ENCODE results near the gene MAGI1.
"Not testable (repeated sequence)": the region's sequence is repeated elsewhere in the genome, so short reads cannot be mapped to it uniquely, and the experiment has no call there.

Gene MAGI1

DNA sequence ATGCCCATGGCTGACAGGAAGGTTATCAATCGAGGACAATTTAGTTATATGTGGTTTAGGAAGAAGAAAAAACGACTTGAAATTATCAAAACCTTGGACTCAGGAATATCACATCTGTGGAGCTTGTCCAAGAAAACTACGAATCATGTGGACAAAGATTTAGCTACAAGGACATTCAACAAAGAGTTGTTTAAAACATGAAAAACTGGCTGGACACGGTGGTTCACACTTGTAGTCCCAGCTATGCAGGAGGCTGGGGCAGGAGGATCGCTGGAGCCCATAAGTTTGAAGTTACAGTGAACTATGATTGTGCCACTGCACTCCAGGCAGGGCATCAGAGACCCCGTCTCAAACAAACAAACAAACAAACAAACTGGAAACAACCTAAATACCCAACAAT lies 142.4 kb downstream of the MAGI1 start:
- Histone ChIP-seq H3K4me3 (ENCODE audit: low read length) (no peak overlapping the region), H3K27ac (ENCODE audit: low read depth, low read length) (no peak overlapping the region), H3K9ac (ENCODE audit: low read length) (no peak overlapping the region), H3K27me3 (ENCODE audit: control insufficient read depth, insufficient read depth, low read length) (no peaks in the 10 kb centered on the region), H3K4me1 (ENCODE audit: control insufficient read depth, insufficient read depth, low read length) (peaks cover 2% of the 10 kb centered on the region), H3K36me3 (ENCODE audit: control insufficient read depth, insufficient read depth, low read length) (no peaks in the 10 kb centered on the region)

DNA sequence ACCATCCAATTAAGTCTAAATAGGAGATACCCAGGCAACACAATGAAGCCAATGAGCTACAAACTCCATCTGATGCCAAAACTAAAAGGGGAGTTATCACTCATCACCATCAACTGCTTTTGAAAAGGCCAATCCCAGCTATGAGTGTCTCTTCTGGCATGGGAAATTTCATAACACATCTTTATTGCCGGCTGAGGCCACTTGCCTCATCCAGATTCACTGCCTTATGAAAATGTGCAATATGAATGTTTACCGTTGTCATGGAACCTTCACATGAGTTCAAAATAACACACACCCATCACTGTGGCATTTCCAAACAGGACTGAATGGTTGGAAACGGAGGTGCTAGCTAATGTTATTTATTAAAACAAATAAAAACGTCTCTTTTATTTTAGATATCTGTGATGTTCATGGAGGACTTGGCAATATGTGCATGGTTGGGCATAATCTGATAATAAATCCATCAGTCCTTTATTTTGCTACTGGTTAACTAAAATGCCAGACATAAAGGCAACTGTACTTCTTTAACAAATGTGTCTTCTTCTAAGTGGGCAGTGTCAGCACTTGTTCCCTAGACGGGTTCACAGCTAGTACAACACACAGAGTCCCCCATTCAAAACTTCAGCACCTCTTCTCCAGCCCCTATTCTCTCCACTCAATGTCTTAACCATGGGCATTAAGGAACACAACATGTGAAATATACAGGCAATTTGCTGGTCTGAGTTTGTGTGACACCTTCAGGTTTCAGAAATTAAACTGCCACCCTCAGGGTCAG lies 143.9 kb downstream of the MAGI1 start:
- Histone ChIP-seq H3K4me1 (ENCODE audit: control insufficient read depth, insufficient read depth, low read length) (no peaks in the 10 kb centered on the region), H3K36me3 (ENCODE audit: control insufficient read depth, insufficient read depth, low read length) (no peaks in the 10 kb centered on the region), H3K9ac (ENCODE audit: low read length) (no peak overlapping the region), H3K27me3 (ENCODE audit: control insufficient read depth, insufficient read depth, low read length) (no peaks in the 10 kb centered on the region), H3K4me3 (ENCODE audit: low read length) (no peak overlapping the region), H3K27ac (ENCODE audit: low read depth, low read length) (no peak overlapping the region)

GRCh38 chr3:65894126-65894525 lies 144.6 kb downstream of the MAGI1 start:
- Histone ChIP-seq H3K9ac (ENCODE audit: low read length) (no peak overlapping the region), H3K36me3 (ENCODE audit: control insufficient read depth, insufficient read depth, low read length) (no peaks in the 10 kb centered on the region), H3K4me3 (ENCODE audit: low read length) (no peak overlapping the region), H3K27me3 (ENCODE audit: control insufficient read depth, insufficient read depth, low read length) (no peaks in the 10 kb centered on the region), H3K27ac (ENCODE audit: low read depth, low read length) (no peak overlapping the region), H3K4me1 (ENCODE audit: control insufficient read depth, insufficient read depth, low read length) (peaks cover 6% of the 10 kb centered on the region)

GRCh38 chr3:65893631-65894030 lies 145.1 kb downstream of the MAGI1 start:
- H3K27ac ChIP-seq (ENCODE audit: low read depth, low read length), result no peak overlapping the region

DNA sequence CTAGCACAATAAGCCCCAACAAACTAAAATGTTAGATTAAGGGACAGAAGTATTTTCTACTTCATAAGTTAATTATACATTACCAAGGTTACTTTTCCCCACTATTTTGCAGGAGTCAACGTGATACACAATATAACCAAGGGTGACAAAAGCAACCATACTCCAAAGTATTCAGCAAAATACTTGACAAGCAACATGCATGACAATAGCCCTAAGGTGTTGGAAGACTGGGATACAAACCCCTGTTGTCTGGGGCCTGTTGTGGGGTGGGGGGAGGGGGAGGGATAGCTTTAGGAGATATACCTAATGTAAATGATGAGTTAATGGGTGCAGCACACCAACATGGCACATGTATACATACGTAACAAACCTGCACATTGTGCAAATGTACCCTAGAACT lies 147.2 kb downstream of the MAGI1 start:
- not testable (repeated sequence) for H3K27me3 ChIP-seq (ENCODE audit: control insufficient read depth, insufficient read depth, low read length); H3K4me3 ChIP-seq (ENCODE audit: low read length); H3K27ac ChIP-seq (ENCODE audit: low read depth, low read length); H3K36me3 ChIP-seq (ENCODE audit: control insufficient read depth, insufficient read depth, low read length); H3K4me1 ChIP-seq (ENCODE audit: control insufficient read depth, insufficient read depth, low read length); H3K9ac ChIP-seq (ENCODE audit: low read length)

More at GRCh38 chr3:65893631-65894030, 145.1 kb downstream of the MAGI1 start:
- H3K4me1 ChIP-seq (ENCODE audit: control insufficient read depth, insufficient read depth, low read length), result peaks cover 7% of the 10 kb centered on the region
- no peak overlapping the region for H3K9ac ChIP-seq (ENCODE audit: low read length)
- no peaks in the 10 kb centered on the region for H3K36me3 ChIP-seq (ENCODE audit: control insufficient read depth, insufficient read depth, low read length)
- H3K27me3 ChIP-seq (ENCODE audit: control insufficient read depth, insufficient read depth, low read length), result no peaks in the 10 kb centered on the region
- no peak overlapping the region for H3K4me3 ChIP-seq (ENCODE audit: low read length)

DNA sequence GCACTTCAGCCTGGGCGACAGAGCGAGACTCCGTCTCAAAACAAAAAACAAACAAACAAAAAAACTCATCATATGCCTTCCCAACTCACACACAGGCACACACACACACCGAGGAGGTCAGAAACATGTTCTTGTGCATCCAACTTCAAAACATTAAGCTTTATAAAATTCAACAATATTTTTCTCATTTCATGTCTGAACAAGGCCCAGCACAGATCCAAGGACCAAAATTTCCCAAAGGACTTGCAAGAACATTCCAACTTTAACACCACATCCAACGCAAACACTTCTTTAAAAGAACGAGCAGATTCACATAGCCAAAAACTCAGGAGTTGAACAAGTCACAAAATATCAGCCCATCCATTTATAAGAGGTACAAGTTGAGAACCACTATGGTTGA lies 148.4 kb downstream of the MAGI1 start:
- H3K36me3 ChIP-seq (ENCODE audit: control insufficient read depth, insufficient read depth, low read length), result no peaks in the 10 kb centered on the region
- H3K4me3 ChIP-seq (ENCODE audit: low read length), result no peak overlapping the region
- H3K9ac ChIP-seq (ENCODE audit: low read length), result no peak overlapping the region
- no peaks in the 10 kb centered on the region for H3K27me3 ChIP-seq (ENCODE audit: control insufficient read depth, insufficient read depth, low read length)
- peaks cover 7% of the 10 kb centered on the region for H3K4me1 ChIP-seq (ENCODE audit: control insufficient read depth, insufficient read depth, low read length)
- H3K27ac ChIP-seq (ENCODE audit: low read depth, low read length), result no peak overlapping the region

DNA sequence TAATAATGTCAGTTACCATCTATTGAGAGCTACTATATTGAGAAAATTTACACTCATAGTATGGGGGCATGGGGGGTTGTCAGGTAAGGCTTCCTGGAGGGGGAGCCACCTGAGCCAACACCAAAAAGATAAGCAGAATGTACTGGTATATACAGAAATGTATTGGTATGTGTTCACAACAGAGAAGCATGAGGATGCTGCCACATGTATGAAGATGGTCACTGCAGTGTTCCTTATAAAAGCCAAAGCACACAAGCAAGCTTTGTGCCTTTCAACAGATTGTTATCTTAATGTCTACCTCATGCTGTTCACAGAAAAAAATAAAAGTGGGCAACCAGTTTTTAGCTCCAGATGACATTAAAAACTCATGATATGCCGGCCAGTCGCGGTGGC lies 149.0 kb downstream of the MAGI1 start:
- Histone ChIP-seq H3K4me1 (ENCODE audit: control insufficient read depth, insufficient read depth, low read length) (peaks cover 7% of the 10 kb centered on the region), H3K4me3 (ENCODE audit: low read length) (no peak overlapping the region), H3K27me3 (ENCODE audit: control insufficient read depth, insufficient read depth, low read length) (no peaks in the 10 kb centered on the region), H3K9ac (ENCODE audit: low read length) (no peak overlapping the region), H3K27ac (ENCODE audit: low read depth, low read length) (no peak overlapping the region), H3K36me3 (ENCODE audit: control insufficient read depth, insufficient read depth, low read length) (no peaks in the 10 kb centered on the region)

- Histone ChIP-seq H3K27me3 (ENCODE audit: control insufficient read depth, insufficient read depth, low read length) (no peaks in the 10 kb centered on the region), H3K9ac (ENCODE audit: low read length) (no peak overlapping the region), H3K4me3 (ENCODE audit: low read length) (no peak overlapping the region), H3K4me1 (ENCODE audit: control insufficient read depth, insufficient read depth, low read length) (peaks cover 7% of the 10 kb centered on the region), H3K36me3 (ENCODE audit: control insufficient read depth, insufficient read depth, low read length) (no peaks in the 10 kb centered on the region), H3K27ac (ENCODE audit: low read depth, low read length) (no peak overlapping the region)
Measured at GRCh38 chr3:65888980-65889706, 149.6 kb downstream of the MAGI1 start.

GRCh38 chr3:65888196-65888595 lies 150.5 kb downstream of the MAGI1 start:
- no peak overlapping the region for H3K9ac ChIP-seq (ENCODE audit: low read length)
- no peak overlapping the region for H3K27ac ChIP-seq (ENCODE audit: low read depth, low read length)

DNA sequence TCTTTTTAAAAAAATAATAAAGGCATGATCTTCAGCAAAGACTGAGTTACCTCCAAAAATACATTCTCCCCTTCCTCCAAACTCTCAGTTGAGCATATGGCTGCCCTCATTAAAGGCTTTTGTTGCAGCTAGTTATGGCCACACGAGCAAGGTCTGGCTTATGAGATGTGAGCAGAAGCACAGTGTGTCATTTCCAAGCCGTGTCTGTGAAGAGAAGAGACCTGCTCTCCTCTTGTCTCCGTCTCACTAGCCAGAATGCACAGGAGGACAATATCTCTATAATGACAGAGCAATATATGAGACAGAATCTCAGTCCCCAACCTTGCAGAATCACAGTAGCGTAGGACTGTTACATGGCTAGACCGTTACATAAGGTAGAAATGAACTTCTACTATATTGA lies 152.3 kb downstream of the MAGI1 start:
- Histone ChIP-seq H3K36me3 (ENCODE audit: control insufficient read depth, insufficient read depth, low read length) (no peaks in the 10 kb centered on the region), H3K4me3 (ENCODE audit: low read length) (no peak overlapping the region), H3K4me1 (ENCODE audit: control insufficient read depth, insufficient read depth, low read length) (peaks cover 7% of the 10 kb centered on the region), H3K27me3 (ENCODE audit: control insufficient read depth, insufficient read depth, low read length) (no peaks in the 10 kb centered on the region), H3K27ac (ENCODE audit: low read depth, low read length) (no peak overlapping the region), H3K9ac (ENCODE audit: low read length) (no peak overlapping the region)

More at GRCh38 chr3:65888196-65888595, 150.5 kb downstream of the MAGI1 start:
- peaks cover 7% of the 10 kb centered on the region for H3K4me1 ChIP-seq (ENCODE audit: control insufficient read depth, insufficient read depth, low read length)
- no peaks in the 10 kb centered on the region for H3K36me3 ChIP-seq (ENCODE audit: control insufficient read depth, insufficient read depth, low read length)
- H3K4me3 ChIP-seq (ENCODE audit: low read length), result no peak overlapping the region
- no peaks in the 10 kb centered on the region for H3K27me3 ChIP-seq (ENCODE audit: control insufficient read depth, insufficient read depth, low read length)

DNA sequence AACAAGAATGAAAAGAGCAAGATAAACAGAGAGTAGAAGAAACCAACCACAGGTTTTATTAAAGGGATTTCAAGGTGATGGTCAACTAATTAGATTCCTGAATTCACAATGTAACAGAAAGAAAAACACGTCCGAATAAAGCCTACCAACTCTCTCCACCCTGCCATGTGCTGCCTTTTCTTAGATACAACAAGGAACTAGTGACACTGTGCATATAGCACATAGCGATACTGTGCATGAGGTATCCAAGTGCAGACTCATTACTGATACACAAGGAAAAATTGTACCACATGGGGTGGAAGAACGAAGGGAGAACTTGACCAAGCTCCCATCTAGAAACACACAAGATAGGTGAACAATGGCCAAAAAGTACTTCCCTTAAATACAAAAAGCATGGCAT lies 154.6 kb downstream of the MAGI1 start:
- H3K4me1 ChIP-seq (ENCODE audit: control insufficient read depth, insufficient read depth, low read length), result peaks cover under 1% of the 10 kb centered on the region
- H3K4me3 ChIP-seq (ENCODE audit: low read length), result no peak overlapping the region
- no peak overlapping the region for H3K9ac ChIP-seq (ENCODE audit: low read length)
- no peaks in the 10 kb centered on the region for H3K36me3 ChIP-seq (ENCODE audit: control insufficient read depth, insufficient read depth, low read length)
- H3K27me3 ChIP-seq (ENCODE audit: control insufficient read depth, insufficient read depth, low read length), result no peaks in the 10 kb centered on the region
- no peak overlapping the region for H3K27ac ChIP-seq (ENCODE audit: low read depth, low read length)

GRCh38 chr3:65883613-65884012 lies 155.1 kb downstream of the MAGI1 start:
- no peak overlapping the region for H3K4me3 ChIP-seq (ENCODE audit: low read length)
- no peaks in the 10 kb centered on the region for H3K27me3 ChIP-seq (ENCODE audit: control insufficient read depth, insufficient read depth, low read length)
- H3K9ac ChIP-seq (ENCODE audit: low read length), result no peak overlapping the region
- no peaks in the 10 kb centered on the region for H3K4me1 ChIP-seq (ENCODE audit: control insufficient read depth, insufficient read depth, low read length)
- H3K36me3 ChIP-seq (ENCODE audit: control insufficient read depth, insufficient read depth, low read length), result no peaks in the 10 kb centered on the region
- no peak overlapping the region for H3K27ac ChIP-seq (ENCODE audit: low read depth, low read length)

DNA sequence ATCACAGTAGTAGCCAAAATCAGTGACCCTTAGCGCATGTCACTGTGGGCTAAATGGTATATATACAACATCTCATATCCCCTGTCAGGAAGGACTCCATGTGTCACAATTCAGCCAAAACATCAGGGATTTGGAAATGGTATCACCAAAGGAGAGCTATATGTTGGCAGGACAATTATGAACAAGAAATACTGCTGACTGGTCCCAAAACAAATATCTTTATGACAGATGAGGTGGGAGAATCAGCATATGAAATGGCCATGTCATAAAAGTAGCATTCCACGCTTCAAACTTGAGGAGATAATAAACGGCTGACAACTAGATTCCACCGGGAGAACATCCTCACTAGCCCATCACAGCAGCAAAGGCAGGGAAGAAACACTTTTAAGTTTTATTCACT lies 158.4 kb downstream of the MAGI1 start:
- no peak overlapping the region for H3K27ac ChIP-seq (ENCODE audit: low read depth, low read length)
- H3K4me1 ChIP-seq (ENCODE audit: control insufficient read depth, insufficient read depth, low read length), result no peaks in the 10 kb centered on the region
- H3K9ac ChIP-seq (ENCODE audit: low read length), result no peak overlapping the region
- no peaks in the 10 kb centered on the region for H3K36me3 ChIP-seq (ENCODE audit: control insufficient read depth, insufficient read depth, low read length)
- no peak overlapping the region for H3K4me3 ChIP-seq (ENCODE audit: low read length)
- no peaks in the 10 kb centered on the region for H3K27me3 ChIP-seq (ENCODE audit: control insufficient read depth, insufficient read depth, low read length)
